Mononuclear cell (primary cell): ENCODE data around the gene SPECC1L. TPM values are rescaled to one million over a fixed set of nuclear protein-coding genes. Genes with fewer than 3 reads are reported as not detected.
"Not testable (repeated sequence)": the region's sequence is repeated elsewhere in the genome, so short reads cannot be mapped to it uniquely, and the experiment has no call there.

Experiments
- H3K27me3 ChIP-seq: 2 replicates; pipeline ENCODE4 v1.6.0; 2011; ENCODE audit warnings: low read length, control low read depth; ENCODE audit not compliant: insufficient read depth
- H3K4me1 ChIP-seq: 2 replicates; pipeline ENCODE4 v1.5.1; 2011; ENCODE audit warnings: mild to moderate bottlenecking, low read length, control low read depth; ENCODE audit not compliant: insufficient read depth
- H3K4me3 ChIP-seq: 2 replicates; pipeline ENCODE4 v1.5.1; 2011; ENCODE audit warnings: mild to moderate bottlenecking, low read length, moderate library complexity
- H3K9me3 ChIP-seq: 2 replicates; pipeline ENCODE4 v1.5.1; 2011; ENCODE audit warnings: low read depth, mild to moderate bottlenecking, control low read depth, low read length
- total RNA-seq: library from RNA; depleted of rRNA; stranded (reverse); fragments of >200 nt; gene quantifications from one replicate; pipeline ENCODE4 v1.2.3, GENCODE V29; 2012

Gene SPECC1L
- total RNA-seq, 1 donor = 18.3 TPM

GRCh38 chr22:24289741-24290163 lies 19.1 kb downstream of the SPECC1L start:
- Histone ChIP-seq H3K4me3 (no peak overlapping the region), H3K9me3 (no peaks in the 10 kb centered on the region), H3K4me1 (peaks cover 10% of the 10 kb centered on the region), H3K27me3 (no peaks in the 10 kb centered on the region)

DNA sequence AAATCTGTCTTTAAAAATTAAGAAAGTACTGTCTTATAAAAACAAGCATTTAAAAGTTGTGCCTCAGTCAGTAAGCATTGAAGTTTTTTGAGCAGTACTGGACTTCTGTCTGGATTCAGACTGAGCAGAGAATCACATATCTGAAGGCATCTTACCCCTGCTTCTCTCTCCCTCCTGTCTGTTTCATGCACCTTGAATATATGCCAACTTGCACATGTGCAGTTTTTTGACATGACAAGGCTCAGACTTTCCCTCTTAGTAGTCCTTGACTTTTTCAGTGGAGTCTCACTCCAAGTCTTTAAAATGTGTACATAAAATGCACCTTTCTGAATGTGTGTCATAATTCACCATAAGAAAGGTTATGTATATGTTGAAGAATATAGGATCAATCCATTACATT lies 19.8 kb downstream of the SPECC1L start:
- no peaks in the 10 kb centered on the region for H3K9me3 ChIP-seq
- H3K27me3 ChIP-seq = no peaks in the 10 kb centered on the region
- H3K4me3 ChIP-seq = no peak overlapping the region
- H3K4me1 ChIP-seq = peaks cover 5% of the 10 kb centered on the region

DNA sequence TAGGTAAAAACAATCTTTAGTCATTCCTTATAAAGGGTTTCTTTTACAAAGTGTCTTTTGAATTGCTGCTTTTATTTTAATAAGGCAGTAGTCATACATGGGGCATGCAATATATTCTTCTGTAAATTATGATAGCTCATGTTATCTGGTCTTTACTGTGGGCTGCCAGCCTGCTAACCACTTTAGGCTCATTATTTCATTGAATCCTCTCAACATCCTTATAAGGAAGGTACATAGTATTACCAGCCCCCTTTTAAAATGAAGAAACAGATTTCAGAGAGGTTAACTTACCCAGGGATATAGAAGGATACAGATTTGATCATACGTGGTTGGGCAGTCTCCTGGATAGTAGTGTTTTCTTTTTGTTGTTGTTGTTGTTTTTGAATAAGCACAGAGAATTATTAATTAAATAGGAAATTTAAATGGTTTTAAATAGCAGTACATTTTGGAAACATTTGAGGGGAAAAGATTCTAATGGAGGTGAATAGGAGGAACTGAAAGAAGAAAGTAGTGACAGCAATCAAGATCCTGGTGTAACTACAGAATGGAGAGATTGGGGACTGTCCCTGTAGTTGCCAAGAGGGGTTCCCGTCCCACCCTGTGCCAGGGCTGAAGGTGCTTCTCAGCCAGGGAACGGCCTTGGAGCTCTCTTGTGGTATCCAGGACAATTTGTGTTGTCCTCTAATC lies 21.0 kb downstream of the SPECC1L start:
- Histone ChIP-seq H3K27me3 (no peaks in the 10 kb centered on the region), H3K4me3 (no peak overlapping the region), H3K9me3 (no peaks in the 10 kb centered on the region), H3K4me1 (peaks cover 3% of the 10 kb centered on the region)

DNA sequence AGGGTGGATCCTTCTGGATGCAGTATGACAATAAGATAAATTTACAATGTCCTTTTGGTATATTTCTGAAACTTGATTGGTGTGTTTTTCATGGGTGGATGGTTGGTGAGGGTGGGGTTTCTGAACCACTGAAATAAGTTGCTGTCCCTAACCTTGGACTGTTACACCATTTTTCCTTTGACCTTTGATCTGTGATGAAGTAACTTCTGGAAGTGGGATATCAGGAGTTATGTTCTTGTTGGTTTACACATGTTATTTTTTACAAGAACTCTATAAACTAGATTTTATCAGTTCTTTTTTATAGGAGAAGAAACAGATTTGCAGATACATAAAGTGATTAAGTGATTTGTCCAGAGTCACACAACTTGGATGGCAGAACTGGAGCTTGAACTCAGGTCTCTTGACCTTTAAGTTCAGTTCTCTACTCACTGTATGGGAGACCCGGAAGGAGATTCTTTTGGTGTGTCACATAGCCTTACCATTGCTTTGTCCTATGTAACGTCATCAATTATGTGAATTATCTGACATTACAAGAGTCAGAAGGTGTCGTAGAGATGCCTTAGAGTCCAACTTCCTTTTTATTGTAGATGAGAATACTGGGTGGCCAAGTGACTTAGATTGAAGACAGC lies 21.7 kb downstream of the SPECC1L start:
- H3K9me3 ChIP-seq, H3K27me3 ChIP-seq, H3K4me3 ChIP-seq, H3K4me1 ChIP-seq: not testable (repeated sequence)

GRCh38 chr22:24294913-24295312 lies 24.3 kb downstream of the SPECC1L start:
- H3K9me3 ChIP-seq, H3K4me1 ChIP-seq, H3K27me3 ChIP-seq, H3K4me3 ChIP-seq: not testable (repeated sequence)

GRCh38 chr22:24298497-24299155 lies 28.0 kb downstream of the SPECC1L start:
- not testable (repeated sequence) for H3K9me3 ChIP-seq, H3K4me3 ChIP-seq, H3K27me3 ChIP-seq
- H3K4me1 ChIP-seq = peaks cover 18% of the 10 kb centered on the region

DNA sequence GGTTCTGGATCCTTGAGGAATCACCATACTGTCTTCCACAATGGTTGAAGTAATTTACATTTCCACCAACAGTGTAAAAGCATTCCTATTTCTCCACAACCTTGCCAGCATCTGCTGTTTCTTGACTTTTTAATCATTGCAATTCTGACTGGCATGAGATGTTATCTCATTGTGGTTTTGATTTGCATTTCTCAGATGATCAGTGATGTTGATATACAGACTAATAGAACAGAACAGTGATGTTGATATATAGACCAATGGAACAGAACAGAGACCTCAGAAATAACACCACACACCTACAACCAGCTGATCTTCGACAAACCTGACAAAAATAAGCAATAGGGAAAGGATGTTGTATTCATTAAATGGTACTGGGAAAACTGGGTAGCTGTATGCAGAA lies 29.9 kb downstream of the SPECC1L start:
- not testable (repeated sequence) for H3K4me3 ChIP-seq
- peaks cover 30% of the 10 kb centered on the region for H3K4me1 ChIP-seq

GRCh38 chr22:24302591-24302990 lies 32.0 kb downstream of the SPECC1L start:
- H3K27me3 ChIP-seq = no peaks in the 10 kb centered on the region
- H3K4me1 ChIP-seq = peaks cover 30% of the 10 kb centered on the region
- no peaks in the 10 kb centered on the region for H3K9me3 ChIP-seq
- H3K4me3 ChIP-seq = no peak overlapping the region

More for the DNA sequence above, 29.9 kb downstream of the SPECC1L start:
- not testable (repeated sequence) for H3K27me3 ChIP-seq, H3K9me3 ChIP-seq

- no peak overlapping the region for H3K4me3 ChIP-seq
Measured at GRCh38 chr22:24303007-24303406, 32.4 kb downstream of the SPECC1L start.

DNA sequence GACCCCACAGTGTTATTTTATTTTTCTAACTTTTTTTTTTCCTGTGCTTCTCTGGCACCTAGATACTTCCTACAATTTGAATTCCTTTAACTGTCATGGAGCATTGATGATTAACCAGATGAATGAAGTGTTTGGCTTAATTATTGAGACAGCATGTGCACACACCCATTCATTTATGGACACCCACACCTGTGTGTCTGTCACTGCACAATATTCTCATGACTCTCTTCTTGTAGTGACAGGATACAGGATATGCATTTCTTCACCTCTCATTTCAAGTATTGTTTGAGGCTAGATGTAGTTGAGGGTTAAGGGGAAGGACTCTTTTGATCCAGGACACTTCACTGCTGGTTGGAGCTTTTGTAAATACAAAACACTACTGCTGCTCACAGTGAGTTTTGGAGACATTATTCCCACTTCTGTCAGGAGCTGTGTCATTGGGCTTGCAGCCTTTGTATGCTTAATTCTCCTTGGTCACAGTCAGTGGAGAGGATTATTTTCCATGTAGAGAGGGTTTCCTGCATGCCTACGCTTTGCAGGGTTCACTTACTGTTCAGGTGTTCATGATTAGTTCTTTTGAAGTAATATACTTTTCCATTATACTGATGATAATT lies 33.5 kb downstream of the SPECC1L start:
- no peaks in the 10 kb centered on the region for H3K9me3 ChIP-seq
- H3K27me3 ChIP-seq = no peaks in the 10 kb centered on the region
- no peak overlapping the region for H3K4me3 ChIP-seq
- H3K4me1 ChIP-seq = peaks cover 30% of the 10 kb centered on the region

More at GRCh38 chr22:24303007-24303406, 32.4 kb downstream of the SPECC1L start:
- H3K27me3 ChIP-seq = no peaks in the 10 kb centered on the region
- no peaks in the 10 kb centered on the region for H3K9me3 ChIP-seq
- H3K4me1 ChIP-seq = peaks cover 30% of the 10 kb centered on the region

DNA sequence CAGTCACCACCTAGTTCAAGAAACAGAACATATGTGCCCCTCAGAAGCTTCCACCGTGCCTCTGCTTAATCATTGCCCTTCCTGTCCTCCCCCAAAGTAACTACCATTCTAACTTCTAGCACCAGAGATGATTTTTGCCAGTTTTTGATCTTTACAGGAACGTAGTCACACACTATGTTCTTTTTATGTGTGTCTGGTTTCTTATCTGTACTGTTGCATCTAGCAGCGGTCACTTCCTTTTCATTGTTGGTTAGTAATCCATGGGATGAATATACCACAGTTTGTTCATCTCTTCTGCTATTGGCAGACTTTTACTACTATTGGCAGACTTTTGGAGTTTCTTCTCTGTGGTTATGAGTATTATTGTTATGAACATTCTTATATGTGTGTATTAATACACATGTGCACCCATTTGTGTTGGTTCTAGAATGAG lies 34.6 kb downstream of the SPECC1L start:
- Histone ChIP-seq H3K4me3 (no peak overlapping the region), H3K27me3 (no peaks in the 10 kb centered on the region), H3K9me3 (no peaks in the 10 kb centered on the region), H3K4me1 (peaks cover 30% of the 10 kb centered on the region)

GRCh38 chr22:24310969-24311368 lies 40.3 kb downstream of the SPECC1L start:
- Histone ChIP-seq H3K4me3 (no peak overlapping the region), H3K9me3 (no peaks in the 10 kb centered on the region), H3K27me3 (no peaks in the 10 kb centered on the region), H3K4me1 (no peaks in the 10 kb centered on the region)

DNA sequence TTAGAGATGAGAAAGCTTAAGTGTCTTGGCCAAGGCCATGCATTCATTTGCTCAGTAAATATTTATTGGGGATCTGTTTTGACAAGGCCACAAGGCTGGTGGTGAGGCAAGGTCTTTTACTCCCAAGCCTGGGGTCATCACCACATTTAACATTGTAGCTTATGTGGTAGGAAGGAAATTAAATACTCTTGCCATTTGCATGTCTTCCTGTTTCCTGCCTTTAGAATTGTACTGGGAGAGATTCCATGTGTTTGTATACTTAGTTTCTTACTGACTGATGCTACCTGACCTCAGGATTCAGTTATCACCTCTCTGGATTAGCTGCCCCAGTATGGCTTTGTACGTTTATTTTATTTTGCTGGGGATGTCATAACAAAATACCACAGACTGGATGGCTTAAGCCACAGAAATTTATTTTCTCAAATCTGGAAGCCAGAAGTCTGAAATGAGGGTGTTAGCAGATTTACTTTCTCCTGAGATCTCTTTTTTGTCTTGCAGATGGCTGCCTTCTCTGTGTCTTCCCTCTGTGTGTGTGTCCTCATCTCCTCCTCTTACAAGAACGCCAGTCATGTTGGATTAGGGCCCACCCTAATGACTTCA lies 44.8 kb downstream of the SPECC1L start:
- Histone ChIP-seq H3K27me3 (no peaks in the 10 kb centered on the region), H3K4me3 (no peak overlapping the region), H3K4me1 (no peaks in the 10 kb centered on the region), H3K9me3 (no peaks in the 10 kb centered on the region)

- H3K4me1 ChIP-seq, H3K9me3 ChIP-seq, H3K4me3 ChIP-seq, H3K27me3 ChIP-seq: not testable (repeated sequence)
Measured at GRCh38 chr22:24316264-24316663, 45.6 kb downstream of the SPECC1L start.

DNA sequence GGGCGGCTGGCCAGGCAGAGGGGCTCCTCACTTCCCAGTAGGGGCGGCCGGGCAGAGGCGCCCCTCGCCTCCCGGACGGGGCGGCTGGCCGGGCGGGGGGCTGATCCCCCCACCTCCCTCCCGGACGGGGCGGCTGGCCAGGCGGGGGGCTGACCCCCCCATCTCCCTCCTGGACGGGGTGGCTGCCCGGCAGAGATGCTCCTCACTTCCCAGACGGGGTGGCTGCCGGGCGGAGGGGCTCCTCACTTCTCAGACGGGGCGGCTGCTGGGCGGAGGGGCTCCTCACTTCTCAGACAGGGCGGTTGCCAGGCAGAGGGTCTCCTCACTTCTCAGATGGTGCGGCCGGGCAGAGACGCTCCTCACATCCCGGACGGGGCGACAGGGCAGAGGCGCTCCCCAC lies 46.9 kb downstream of the SPECC1L start:
- not testable (repeated sequence) for H3K27me3 ChIP-seq, H3K4me3 ChIP-seq, H3K4me1 ChIP-seq, H3K9me3 ChIP-seq
